WTC11 (cell line): ENCODE data around the gene WSCD2.

Source experiments
- CBFB ChIP-seq: sonication (generic); formaldehyde crosslinking; IDR thresholded peaks from 2 replicates; pipeline ENCODE4 v1.8.1; 2022; ENCODE audit warnings: mild to moderate bottlenecking, low read depth, missing genetic modification reagents
- NR2C2 ChIP-seq: sonication (generic); formaldehyde crosslinking; IDR thresholded peaks from 2 replicates; pipeline ENCODE4 v1.8.0; 2022; ENCODE audit warnings: mild to moderate bottlenecking, missing genetic modification reagents
- SMAD3 ChIP-seq: sonication (generic); formaldehyde crosslinking; IDR thresholded peaks from 2 replicates; pipeline ENCODE4 v1.8.0; 2022; ENCODE audit warnings: missing genetic modification reagents, mild to moderate bottlenecking, borderline replicate concordance
- TCF7 ChIP-seq: sonication (generic); formaldehyde crosslinking; IDR thresholded peaks from 2 replicates; pipeline ENCODE4 v1.8.0; 2022; ENCODE audit warnings: mild to moderate bottlenecking, low read depth, missing genetic modification reagents, moderate library complexity
- ZNF121 ChIP-seq: sonication (generic); formaldehyde crosslinking; IDR thresholded peaks from 2 replicates; pipeline ENCODE4 v1.8.0; 2023; ENCODE audit warnings: missing genetic modification reagents
- TF ChIP-seq, protein P1 (sequence below): fragments of 200-600 bp; IDR thresholded peaks from 2 replicates; pipeline ENCODE4 v1.8.0; 2022; ENCODE audit warnings: antibody characterized with exemption
- TF ChIP-seq, protein P2 (sequence below): sonication (generic); formaldehyde crosslinking; IDR thresholded peaks from 2 replicates; pipeline ENCODE4 v1.8.0; 2022; ENCODE audit warnings: mild to moderate bottlenecking, missing genetic modification reagents
- TF ChIP-seq, protein P3 (sequence below): sonication (generic); formaldehyde crosslinking; conservative IDR thresholded peaks from 2 replicates; pipeline ENCODE4 v1.8.1; 2022; ENCODE audit warnings: mild to moderate bottlenecking, missing genetic modification reagents
- TF ChIP-seq, protein P4 (sequence below): sonication (generic); formaldehyde crosslinking; IDR thresholded peaks from 2 replicates; pipeline ENCODE4 v1.8.0; 2022; ENCODE audit warnings: mild to moderate bottlenecking, missing genetic modification reagents
- TF ChIP-seq, protein P5 (sequence below): sonication (generic); formaldehyde crosslinking; IDR thresholded peaks from 2 replicates; pipeline ENCODE4 v1.8.1; 2023; ENCODE audit warnings: mild to moderate bottlenecking, missing genetic modification reagents, moderate library complexity

DNA sequence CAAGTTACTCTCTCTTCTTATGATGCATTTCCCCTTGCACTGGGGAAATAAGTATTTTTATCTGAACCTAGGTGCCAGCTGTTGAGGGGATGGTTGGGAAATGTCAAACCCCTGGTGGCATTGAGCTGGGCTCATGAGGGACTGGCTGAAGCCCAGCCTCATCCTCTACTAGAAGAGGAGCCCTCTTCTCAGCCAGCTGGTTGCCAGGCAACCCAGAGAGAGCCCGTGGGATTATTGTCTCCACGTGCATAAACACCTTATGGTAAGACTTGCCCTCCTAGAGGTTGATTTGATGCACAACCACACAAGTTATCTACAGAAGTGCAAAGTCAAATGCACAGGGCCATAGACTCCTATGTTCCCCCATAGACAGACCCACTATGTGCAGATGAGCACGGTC, 89.8 kb downstream of the WSCD2 start:
- TF ChIP-seq, protein P1, sequence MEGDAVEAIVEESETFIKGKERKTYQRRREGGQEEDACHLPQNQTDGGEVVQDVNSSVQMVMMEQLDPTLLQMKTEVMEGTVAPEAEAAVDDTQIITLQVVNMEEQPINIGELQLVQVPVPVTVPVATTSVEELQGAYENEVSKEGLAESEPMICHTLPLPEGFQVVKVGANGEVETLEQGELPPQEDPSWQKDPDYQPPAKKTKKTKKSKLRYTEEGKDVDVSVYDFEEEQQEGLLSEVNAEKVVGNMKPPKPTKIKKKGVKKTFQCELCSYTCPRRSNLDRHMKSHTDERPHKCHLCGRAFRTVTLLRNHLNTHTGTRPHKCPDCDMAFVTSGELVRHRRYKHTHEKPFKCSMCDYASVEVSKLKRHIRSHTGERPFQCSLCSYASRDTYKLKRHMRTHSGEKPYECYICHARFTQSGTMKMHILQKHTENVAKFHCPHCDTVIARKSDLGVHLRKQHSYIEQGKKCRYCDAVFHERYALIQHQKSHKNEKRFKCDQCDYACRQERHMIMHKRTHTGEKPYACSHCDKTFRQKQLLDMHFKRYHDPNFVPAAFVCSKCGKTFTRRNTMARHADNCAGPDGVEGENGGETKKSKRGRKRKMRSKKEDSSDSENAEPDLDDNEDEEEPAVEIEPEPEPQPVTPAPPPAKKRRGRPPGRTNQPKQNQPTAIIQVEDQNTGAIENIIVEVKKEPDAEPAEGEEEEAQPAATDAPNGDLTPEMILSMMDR, result no peak
- TF ChIP-seq, protein P2, sequence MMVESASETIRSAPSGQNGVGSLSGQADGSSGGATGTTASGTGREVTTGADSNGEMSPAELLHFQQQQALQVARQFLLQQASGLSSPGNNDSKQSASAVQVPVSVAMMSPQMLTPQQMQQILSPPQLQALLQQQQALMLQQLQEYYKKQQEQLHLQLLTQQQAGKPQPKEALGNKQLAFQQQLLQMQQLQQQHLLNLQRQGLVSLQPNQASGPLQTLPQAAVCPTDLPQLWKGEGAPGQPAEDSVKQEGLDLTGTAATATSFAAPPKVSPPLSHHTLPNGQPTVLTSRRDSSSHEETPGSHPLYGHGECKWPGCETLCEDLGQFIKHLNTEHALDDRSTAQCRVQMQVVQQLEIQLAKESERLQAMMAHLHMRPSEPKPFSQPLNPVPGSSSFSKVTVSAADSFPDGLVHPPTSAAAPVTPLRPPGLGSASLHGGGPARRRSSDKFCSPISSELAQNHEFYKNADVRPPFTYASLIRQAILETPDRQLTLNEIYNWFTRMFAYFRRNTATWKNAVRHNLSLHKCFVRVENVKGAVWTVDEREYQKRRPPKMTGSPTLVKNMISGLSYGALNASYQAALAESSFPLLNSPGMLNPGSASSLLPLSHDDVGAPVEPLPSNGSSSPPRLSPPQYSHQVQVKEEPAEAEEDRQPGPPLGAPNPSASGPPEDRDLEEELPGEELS (CRISPR knock-in tag), result no peak
- no peak for TF ChIP-seq SMAD3 (CRISPR knock-in tag)
- TF ChIP-seq CBFB, result no peak
- TF ChIP-seq NR2C2 (CRISPR knock-in tag), result no peak
- TF ChIP-seq, protein P3, sequence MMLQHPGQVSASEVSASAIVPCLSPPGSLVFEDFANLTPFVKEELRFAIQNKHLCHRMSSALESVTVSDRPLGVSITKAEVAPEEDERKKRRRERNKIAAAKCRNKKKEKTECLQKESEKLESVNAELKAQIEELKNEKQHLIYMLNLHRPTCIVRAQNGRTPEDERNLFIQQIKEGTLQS (CRISPR knock-in tag), result no peak
- TF ChIP-seq, protein P4, sequence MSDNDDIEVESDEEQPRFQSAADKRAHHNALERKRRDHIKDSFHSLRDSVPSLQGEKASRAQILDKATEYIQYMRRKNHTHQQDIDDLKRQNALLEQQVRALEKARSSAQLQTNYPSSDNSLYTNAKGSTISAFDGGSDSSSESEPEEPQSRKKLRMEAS (CRISPR knock-in tag), result no peak
- TF ChIP-seq ZNF121 (CRISPR knock-in tag), result no peak
- TF ChIP-seq TCF7 (CRISPR knock-in tag), result no peak
- TF ChIP-seq, protein P5, sequence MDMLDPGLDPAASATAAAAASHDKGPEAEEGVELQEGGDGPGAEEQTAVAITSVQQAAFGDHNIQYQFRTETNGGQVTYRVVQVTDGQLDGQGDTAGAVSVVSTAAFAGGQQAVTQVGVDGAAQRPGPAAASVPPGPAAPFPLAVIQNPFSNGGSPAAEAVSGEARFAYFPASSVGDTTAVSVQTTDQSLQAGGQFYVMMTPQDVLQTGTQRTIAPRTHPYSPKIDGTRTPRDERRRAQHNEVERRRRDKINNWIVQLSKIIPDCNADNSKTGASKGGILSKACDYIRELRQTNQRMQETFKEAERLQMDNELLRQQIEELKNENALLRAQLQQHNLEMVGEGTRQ (CRISPR knock-in tag), result no peak
